ENCODE measurements around the gene TGFB1. TPM values are rescaled to one million over a fixed set of nuclear protein-coding genes. Genes with fewer than 3 reads are reported as not detected.

Gene TGFB1
- total and polyA plus RNA-seq, 9 of the 15 experiments (the other 6 are each of a cell fraction or from before 2014, with no cell fraction given): 0.24 to 159 (median 17.2) TPM

GRCh38 chr19:41350735-41351338 is 2.9 kb downstream of the TGFB1 start (continued):
- TF ChIP-seq PBX2 (CRISPR knock-in tag; IDR thresholded peaks at IDR 0.05; ENCODE audit: low read depth) (no peak), PBX2 (tag; conservative IDR thresholded peaks at IDR 0.05; ENCODE audit: low read depth) (no peak), EP300 (IDR thresholded peaks at IDR 0.05; ENCODE audit: low read length) (peak; percentile 50; the same call in 1 of the 2 replicates), SIRT6 (IDR thresholded peaks at IDR 0.05; ENCODE audit: low read depth, low read length) (no peak), KAT7 (CRISPR knock-in tag; IDR thresholded peaks at IDR 0.05; ENCODE audit: borderline replicate concordance) (no peak), TCFL5 (CRISPR knock-in tag; conservative IDR thresholded peaks at IDR 0.05) (no peak), SREBF2 (CRISPR knock-in tag; IDR thresholded peaks at IDR 0.05) (no peak), ZNF263 (CRISPR knock-in tag; IDR thresholded peaks at IDR 0.05; ENCODE audit: borderline replicate concordance) (peak; percentile 93), L3MBTL2 (IDR thresholded peaks at IDR 0.05) (peak; percentile 52; the same call in 1 of the 2 replicates), NONO (IDR thresholded peaks at IDR 0.05; ENCODE audit: low read depth in 2 of 2, low read length in 1 of 2) (peak in 1 of 2 experiments; percentile 27; a peak in 1 of 4 replicates), POLR2AphosphoS5 (IDR thresholded peaks at IDR 0.05; ENCODE audit: control insufficient read depth, insufficient read depth, low read depth, low read length) (peak; percentile 65), PHB (CRISPR knock-in tag; IDR thresholded peaks at IDR 0.05) (no peak), PREB (CRISPR knock-in tag; IDR thresholded peaks at IDR 0.05) (no peak), BACH1 (tag; IDR thresholded peaks at IDR 0.05) (no peak), CTCF (IDR thresholded peaks at IDR 0.05 in 2 of 3, conservative IDR thresholded peaks at IDR 0.05 in 1 of 3; ENCODE audit: insufficient read depth in 2 of 3, low read depth in 1 of 3, low read length in 3 of 3) (no peak), ARID4B (CRISPR knock-in tag; IDR thresholded peaks at IDR 0.05) (peak; percentile 77)
